GM21786 (cell line): ENCODE measurements around the gene CD2BP2.

Source experiments
- ATAC-seq: cut with Tn5 transposase; IDR thresholded peaks from one replicate; pipeline ENCODE4 v1.9.1; 2021; ENCODE audit not compliant: unreplicated experiment

Gene CD2BP2

GRCh38 chr16:30379158-30379783 lies 24.2 kb upstream of the CD2BP2 start:
- no peak for ATAC-seq

GRCh38 chr16:30378236-30379157 lies 23.4 kb upstream of the CD2BP2 start:
- ATAC-seq, result peak; percentile 87

GRCh38 chr16:30377812-30378235 lies 22.7 kb upstream of the CD2BP2 start:
- peak; percentile 33 for ATAC-seq

GRCh38 chr16:30377050-30377811 lies 22.1 kb upstream of the CD2BP2 start:
- ATAC-seq, result no peak

- ATAC-seq, result no peak
These were observed 21.4 kb upstream of the CD2BP2 start for GRCh38 chr16:30376461-30376902.

- no peak for ATAC-seq
These were observed 20.8 kb upstream of the CD2BP2 start for GRCh38 chr16:30375864-30376263.

GRCh38 chr16:30374538-30374937 lies 19.4 kb upstream of the CD2BP2 start, which contains the start of gene MYL11:
Gene MYL11, plus strand, starts transcription at chr16:30374802. Its CDS starts 56 bp downstream, at chr16:30374858.
- no peak for ATAC-seq

- ATAC-seq, result no peak
These were observed 17.6 kb upstream of the CD2BP2 start for GRCh38 chr16:30372725-30373124.

- ATAC-seq, result no peak
These were observed 17.1 kb upstream of the CD2BP2 start for GRCh38 chr16:30372038-30372712.

- no peak for ATAC-seq
These were observed 16.2 kb upstream of the CD2BP2 start for GRCh38 chr16:30371248-30371816.

- peak; percentile 77 for ATAC-seq
These were observed 15.5 kb upstream of the CD2BP2 start, which contains the start of gene TBC1D10B for GRCh38 chr16:30370456-30371247. Gene TBC1D10B, minus strand, starts transcription at chr16:30370494. Its CDS starts 311 bp downstream, at chr16:30370183.

GRCh38 chr16:30369938-30370455 lies 14.9 kb upstream of the CD2BP2 start:
- ATAC-seq, result no peak

GRCh38 chr16:30369091-30369937 lies 14.2 kb upstream of the CD2BP2 start:
- no peak for ATAC-seq

- no peak for ATAC-seq
These were observed 13.6 kb upstream of the CD2BP2 start for GRCh38 chr16:30368792-30369090.

GRCh38 chr16:30368122-30368791 lies 13.1 kb upstream of the CD2BP2 start:
- no peak for ATAC-seq

GRCh38 chr16:30367349-30368009 lies 12.4 kb upstream of the CD2BP2 start:
- ATAC-seq, result no peak

- ATAC-seq, result no peak
These were observed 11.4 kb upstream of the CD2BP2 start for GRCh38 chr16:30366511-30366910.
